Hepatocyte (in vitro differentiated cells): ENCODE data around the gene CUBN. TPM values are rescaled to one million over a fixed set of nuclear protein-coding genes. Genes with fewer than 3 reads are reported as not detected.

Experiments used
- DNase-seq: peaks from one replicate; pipeline ENCODE4 v3.0.0-alpha.2; 2016; ENCODE audit warnings: low spot score
- H2AFZ ChIP-seq: fragments of 200-600 bp; sonication (generic); 2 replicates; pipeline ENCODE4 v1.6.0; 2016; ENCODE audit warnings: antibody characterized with exemption, mild to moderate bottlenecking
- H3K27ac ChIP-seq: fragments of 200-600 bp; sonication (generic); 2 replicates; pipeline ENCODE4 v1.5.1; 2016; ENCODE audit warnings: mild to moderate bottlenecking
- H3K27me3 ChIP-seq: fragments of 200-600 bp; sonication (generic); 2 replicates; pipeline ENCODE4 v1.6.1; 2016
- H3K36me3 ChIP-seq: fragments of 200-600 bp; sonication (generic); replicated peaks from 2 replicates; pipeline ENCODE4 v1.5.1; 2016; ENCODE audit warnings: low read depth; ENCODE audit not compliant: insufficient read depth
- H3K4me1 ChIP-seq: fragments of 200-600 bp; sonication (generic); 2 replicates; pipeline ENCODE4 v1.5.1; 2016; ENCODE audit warnings: mild to moderate bottlenecking, moderate library complexity; ENCODE audit not compliant: insufficient read depth
- H3K4me2 ChIP-seq: fragments of 200-600 bp; sonication (generic); 2 replicates; pipeline ENCODE4 v1.6.0; 2016
- H3K4me3 ChIP-seq: fragments of 200-600 bp; sonication (generic); 2 replicates; pipeline ENCODE4 v1.5.1; 2016; ENCODE audit warnings: mild to moderate bottlenecking
- H3K79me2 ChIP-seq: fragments of 200-600 bp; sonication (generic); 2 replicates; pipeline ENCODE4 v1.6.0; 2017; ENCODE audit warnings: mild to moderate bottlenecking
- H3K9me2 ChIP-seq: fragments of 200-600 bp; sonication (generic); replicated peaks from 2 replicates; pipeline ENCODE4 v1.6.0; 2017; ENCODE audit warnings: mild to moderate bottlenecking; ENCODE audit not compliant: insufficient read depth
- H3K9me3 ChIP-seq: fragments of 200-600 bp; sonication (generic); 2 replicates; pipeline ENCODE4 v1.5.1; 2016; ENCODE audit warnings: low read depth, mild to moderate bottlenecking
- H4K20me1 ChIP-seq: fragments of 200-600 bp; sonication (generic); 2 replicates; pipeline ENCODE4 v1.6.0; 2016; ENCODE audit warnings: mild to moderate bottlenecking; ENCODE audit not compliant: insufficient read depth, poor library complexity, severe bottlenecking
- CTCF ChIP-seq: fragments of 200-600 bp; sonication (generic); IDR thresholded peaks from 2 replicates; pipeline ENCODE4 v1.5.1; 2016; ENCODE audit warnings: antibody characterized with exemption, mild to moderate bottlenecking; ENCODE audit not compliant: poor library complexity
- EZH2 ChIP-seq: fragments of 200-600 bp; sonication (generic); IDR thresholded peaks from 2 replicates; pipeline ENCODE4 v1.6.1; 2016; ENCODE audit warnings: antibody characterized with exemption, mild to moderate bottlenecking, borderline replicate concordance
- EZH2phosphoT487 ChIP-seq: fragments of 200-600 bp; sonication (generic); IDR thresholded peaks from one replicate; pipeline ENCODE4 v1.6.1; 2018; ENCODE audit warnings: antibody characterized with exemption, mild to moderate bottlenecking, low read depth, moderate library complexity; ENCODE audit not compliant: unreplicated experiment, severe bottlenecking
- WGBS: methylation state at CpG from one replicate; pipeline ENCODE4 v1.1.6; 2016; ENCODE audit warnings: low lambda C conversion rate; ENCODE audit errors: missing lambda C conversion rate; 5-methylcytosine and 5-hydroxymethylcytosine counted together
- polyA plus RNA-seq: library from polyadenylated mRNA; unstranded; fragments of >200 nt; fragmentation: Nextera tagmentation; extraction: Ambion mirVana; gene quantifications from 2 replicates; pipeline ENCODE4 v1.2.1, GENCODE V29; 2016
- total RNA-seq: library from RNA; depleted of rRNA; stranded (reverse); fragments of >200 nt; gene quantifications from 2 replicates; pipeline ENCODE4 v1.2.3, GENCODE V29; 2014

The CUBN gene
- total and polyA plus RNA-seq, 2 experiments from 2014 or later: 2.0 to 10.6 TPM

GRCh38 chr10:16788778-16789177 lies 340.8 kb downstream of the CUBN start:
- no peaks in the 10 kb centered on the region for H3K9me3 ChIP-seq
- no peak overlapping the region for H3K4me2 ChIP-seq
- H3K27ac ChIP-seq: no peak overlapping the region
- no peak overlapping the region for H2AFZ ChIP-seq
- WGBS: 72% methylated on average over 3 of the region's 3 CpGs
- H3K36me3 ChIP-seq: no peaks in the 10 kb centered on the region
- H4K20me1 ChIP-seq: no peaks in the 10 kb centered on the region
- no peaks in the 10 kb centered on the region for H3K9me2 ChIP-seq
- no peaks in the 10 kb centered on the region for H3K4me1 ChIP-seq
- H3K4me3 ChIP-seq: no peak overlapping the region
- no peaks in the 10 kb centered on the region for H3K27me3 ChIP-seq
- no peaks in the 10 kb centered on the region for H3K79me2 ChIP-seq
- no peak for DNase-seq
- TF ChIP-seq EZH2phosphoT487 (no peak), CTCF (no peak), EZH2 (no peak)

- no peak for TF ChIP-seq CTCF
- no peak for TF ChIP-seq EZH2
- no peak for TF ChIP-seq EZH2phosphoT487
- Histone ChIP-seq H3K27ac (no peak overlapping the region), H3K79me2 (no peaks in the 10 kb centered on the region), H3K36me3 (no peaks in the 10 kb centered on the region), H3K4me3 (no peak overlapping the region), H3K4me2 (no peak overlapping the region), H2AFZ (no peak overlapping the region), H4K20me1 (no peaks in the 10 kb centered on the region), H3K9me3 (no peaks in the 10 kb centered on the region), H3K4me1 (no peaks in the 10 kb centered on the region), H3K9me2 (no peaks in the 10 kb centered on the region), H3K27me3 (no peaks in the 10 kb centered on the region)
- WGBS: 93% methylated on average over 6 of the region's 6 CpGs
- DNase-seq: no peak
Measured at GRCh38 chr10:16788125-16788524, 341.5 kb downstream of the CUBN start.

- 98% methylated on average over 12 of the region's 12 CpGs for WGBS
- Histone ChIP-seq H3K27ac (no peak overlapping the region), H3K9me2 (no peaks in the 10 kb centered on the region), H4K20me1 (no peaks in the 10 kb centered on the region), H3K9me3 (no peaks in the 10 kb centered on the region), H3K27me3 (no peaks in the 10 kb centered on the region), H3K4me3 (no peak overlapping the region), H3K36me3 (no peaks in the 10 kb centered on the region), H3K79me2 (no peaks in the 10 kb centered on the region), H3K4me2 (no peak overlapping the region), H2AFZ (no peak overlapping the region), H3K4me1 (no peaks in the 10 kb centered on the region)
- TF ChIP-seq CTCF: no peak
- TF ChIP-seq EZH2: no peak
- TF ChIP-seq EZH2phosphoT487: no peak
- DNase-seq: no peak
Measured at GRCh38 chr10:16787361-16787791, 342.2 kb downstream of the CUBN start.

- Histone ChIP-seq H3K27me3 (no peaks in the 10 kb centered on the region), H3K4me2 (no peak overlapping the region), H3K27ac (no peak overlapping the region), H3K9me2 (no peaks in the 10 kb centered on the region), H3K4me1 (no peaks in the 10 kb centered on the region), H3K36me3 (no peaks in the 10 kb centered on the region), H3K79me2 (no peaks in the 10 kb centered on the region), H3K9me3 (no peaks in the 10 kb centered on the region), H2AFZ (no peak overlapping the region), H3K4me3 (no peak overlapping the region), H4K20me1 (no peaks in the 10 kb centered on the region)
- TF ChIP-seq EZH2phosphoT487 (no peak), CTCF (no peak), EZH2 (no peak)
- no peak for DNase-seq
- 78% methylated on average over 7 of the region's 7 CpGs for WGBS
Measured at GRCh38 chr10:16780338-16780880, 349.2 kb downstream of the CUBN start.
